Hepatocyte (in vitro differentiated cells): ENCODE data around the gene ZNF235. TPM values are rescaled to one million over a fixed set of nuclear protein-coding genes. Genes with fewer than 3 reads are reported as not detected.
"Not testable (repeated sequence)": the region's sequence is repeated elsewhere in the genome, so short reads cannot be mapped to it uniquely, and the experiment has no call there.

Experiments
- DNase-seq: peaks from one replicate; pipeline ENCODE4 v3.0.0-alpha.2; 2016; ENCODE audit warnings: low spot score
- H2AFZ ChIP-seq: fragments of 200-600 bp; sonication (generic); 2 replicates; pipeline ENCODE4 v1.6.0; 2016; ENCODE audit warnings: antibody characterized with exemption, mild to moderate bottlenecking
- H3K27ac ChIP-seq: fragments of 200-600 bp; sonication (generic); 2 replicates; pipeline ENCODE4 v1.5.1; 2016; ENCODE audit warnings: mild to moderate bottlenecking
- H3K27me3 ChIP-seq: fragments of 200-600 bp; sonication (generic); 2 replicates; pipeline ENCODE4 v1.6.1; 2016
- H3K36me3 ChIP-seq: fragments of 200-600 bp; sonication (generic); replicated peaks from 2 replicates; pipeline ENCODE4 v1.5.1; 2016; ENCODE audit warnings: low read depth; ENCODE audit not compliant: insufficient read depth
- H3K4me1 ChIP-seq: fragments of 200-600 bp; sonication (generic); 2 replicates; pipeline ENCODE4 v1.5.1; 2016; ENCODE audit warnings: mild to moderate bottlenecking, moderate library complexity; ENCODE audit not compliant: insufficient read depth
- H3K4me2 ChIP-seq: fragments of 200-600 bp; sonication (generic); 2 replicates; pipeline ENCODE4 v1.6.0; 2016
- H3K4me3 ChIP-seq: fragments of 200-600 bp; sonication (generic); 2 replicates; pipeline ENCODE4 v1.5.1; 2016; ENCODE audit warnings: mild to moderate bottlenecking
- H3K79me2 ChIP-seq: fragments of 200-600 bp; sonication (generic); 2 replicates; pipeline ENCODE4 v1.6.0; 2017; ENCODE audit warnings: mild to moderate bottlenecking
- H3K9me2 ChIP-seq: fragments of 200-600 bp; sonication (generic); replicated peaks from 2 replicates; pipeline ENCODE4 v1.6.0; 2017; ENCODE audit warnings: mild to moderate bottlenecking; ENCODE audit not compliant: insufficient read depth
- H3K9me3 ChIP-seq: fragments of 200-600 bp; sonication (generic); 2 replicates; pipeline ENCODE4 v1.5.1; 2016; ENCODE audit warnings: low read depth, mild to moderate bottlenecking
- H4K20me1 ChIP-seq: fragments of 200-600 bp; sonication (generic); 2 replicates; pipeline ENCODE4 v1.6.0; 2016; ENCODE audit warnings: mild to moderate bottlenecking; ENCODE audit not compliant: insufficient read depth, poor library complexity, severe bottlenecking
- CTCF ChIP-seq: fragments of 200-600 bp; sonication (generic); IDR thresholded peaks from 2 replicates; pipeline ENCODE4 v1.5.1; 2016; ENCODE audit warnings: antibody characterized with exemption, mild to moderate bottlenecking; ENCODE audit not compliant: poor library complexity
- EZH2 ChIP-seq: fragments of 200-600 bp; sonication (generic); IDR thresholded peaks from 2 replicates; pipeline ENCODE4 v1.6.1; 2016; ENCODE audit warnings: antibody characterized with exemption, mild to moderate bottlenecking, borderline replicate concordance
- EZH2phosphoT487 ChIP-seq: fragments of 200-600 bp; sonication (generic); IDR thresholded peaks from one replicate; pipeline ENCODE4 v1.6.1; 2018; ENCODE audit warnings: antibody characterized with exemption, mild to moderate bottlenecking, low read depth, moderate library complexity; ENCODE audit not compliant: unreplicated experiment, severe bottlenecking
- WGBS: methylation state at CpG from one replicate; pipeline ENCODE4 v1.1.6; 2016; ENCODE audit warnings: low lambda C conversion rate; ENCODE audit errors: missing lambda C conversion rate; 5-methylcytosine and 5-hydroxymethylcytosine counted together
- polyA plus RNA-seq: library from polyadenylated mRNA; unstranded; fragments of >200 nt; fragmentation: Nextera tagmentation; extraction: Ambion mirVana; gene quantifications from 2 replicates; pipeline ENCODE4 v1.2.1, GENCODE V29; 2016
- total RNA-seq: library from RNA; depleted of rRNA; stranded (reverse); fragments of >200 nt; gene quantifications from 2 replicates; pipeline ENCODE4 v1.2.3, GENCODE V29; 2014

Gene ZNF235
- total and polyA plus RNA-seq, 2 experiments from 2014 or later: 2.7 to 5.6 TPM

GRCh38 chr19:44341794-44342193, 37.0 kb upstream of the ZNF235 start:
- H3K9me3 ChIP-seq: peaks cover 12% of the 10 kb centered on the region
- WGBS: 95% methylated on average over 2 of the region's 2 CpGs

GRCh38 chr19:44334639-44335038, 29.8 kb upstream of the ZNF235 start:
- not testable (repeated sequence) for H3K4me2 ChIP-seq
- WGBS: 90% methylated on average over 3 of the region's 3 CpGs
- peaks cover 42% of the 10 kb centered on the region for H3K9me3 ChIP-seq

More at GRCh38 chr19:44341794-44342193, 37.0 kb upstream of the ZNF235 start:
- Histone ChIP-seq H4K20me1 (no peaks in the 10 kb centered on the region), H3K27ac (no peak overlapping the region), H3K4me3 (no peak overlapping the region), H3K36me3 (peaks cover 4% of the 10 kb centered on the region), H3K27me3 (no peaks in the 10 kb centered on the region), H3K4me2 (no peak overlapping the region), H3K4me1 (no peaks in the 10 kb centered on the region), H2AFZ (no peak overlapping the region), H3K9me2 (no peaks in the 10 kb centered on the region), H3K79me2 (peaks cover 10% of the 10 kb centered on the region)
- TF ChIP-seq EZH2phosphoT487 (no peak), EZH2 (no peak), CTCF (no peak)
- DNase-seq: no peak

GRCh38 chr19:44332145-44332544, 27.3 kb upstream of the ZNF235 start:
- no peak for DNase-seq
- no peaks in the 10 kb centered on the region for H4K20me1 ChIP-seq
- no peak overlapping the region for H3K27ac ChIP-seq
- H3K79me2 ChIP-seq: no peaks in the 10 kb centered on the region
- peaks cover 52% of the 10 kb centered on the region for H3K9me3 ChIP-seq
- 95% methylated on average over 1 of the region's 1 CpG for WGBS
- no peak overlapping the region for H3K4me2 ChIP-seq
- H3K4me1 ChIP-seq: no peaks in the 10 kb centered on the region
- H3K27me3 ChIP-seq: no peaks in the 10 kb centered on the region
- peaks cover 45% of the 10 kb centered on the region for H3K36me3 ChIP-seq
- H3K4me3 ChIP-seq: no peak overlapping the region
- H3K9me2 ChIP-seq: no peaks in the 10 kb centered on the region
- H2AFZ ChIP-seq: no peak overlapping the region
- no peak for TF ChIP-seq EZH2phosphoT487
- no peak for TF ChIP-seq EZH2
- no peak for TF ChIP-seq CTCF

More at GRCh38 chr19:44334639-44335038, 29.8 kb upstream of the ZNF235 start:
- H2AFZ ChIP-seq, H3K4me1 ChIP-seq, H3K27me3 ChIP-seq, H4K20me1 ChIP-seq, H3K79me2 ChIP-seq, H3K4me3 ChIP-seq, H3K9me2 ChIP-seq, DNase-seq, H3K27ac ChIP-seq: not testable (repeated sequence)
- peaks cover 35% of the 10 kb centered on the region for H3K36me3 ChIP-seq

GRCh38 chr19:44315883-44316282, 11.1 kb upstream of the ZNF235 start:
- Histone ChIP-seq H3K79me2 (no peaks in the 10 kb centered on the region), H3K27ac (no peak overlapping the region), H3K4me2 (no peak overlapping the region), H3K27me3 (no peaks in the 10 kb centered on the region), H3K9me3 (peaks cover 13% of the 10 kb centered on the region), H3K4me3 (no peak overlapping the region), H3K4me1 (no peaks in the 10 kb centered on the region), H3K36me3 (no peaks in the 10 kb centered on the region), H2AFZ (no peak overlapping the region), H3K9me2 (no peaks in the 10 kb centered on the region), H4K20me1 (no peaks in the 10 kb centered on the region)
- TF ChIP-seq EZH2phosphoT487 (no peak), CTCF (no peak), EZH2 (no peak)
- WGBS: 82% methylated on average over 2 of the region's 2 CpGs
- DNase-seq: no peak
